Measurements from ENCODE around the gene OVOL1. TPM values are rescaled to one million over a fixed set of nuclear protein-coding genes. Genes with fewer than 3 reads are reported as not detected.
A peak's percentile ranks its signal among the peaks of the same experiment; 100 is the strongest.

OVOL1 gene
- total RNA-seq, 1 donor from 2014 or later: 4.7 TPM

DNA sequence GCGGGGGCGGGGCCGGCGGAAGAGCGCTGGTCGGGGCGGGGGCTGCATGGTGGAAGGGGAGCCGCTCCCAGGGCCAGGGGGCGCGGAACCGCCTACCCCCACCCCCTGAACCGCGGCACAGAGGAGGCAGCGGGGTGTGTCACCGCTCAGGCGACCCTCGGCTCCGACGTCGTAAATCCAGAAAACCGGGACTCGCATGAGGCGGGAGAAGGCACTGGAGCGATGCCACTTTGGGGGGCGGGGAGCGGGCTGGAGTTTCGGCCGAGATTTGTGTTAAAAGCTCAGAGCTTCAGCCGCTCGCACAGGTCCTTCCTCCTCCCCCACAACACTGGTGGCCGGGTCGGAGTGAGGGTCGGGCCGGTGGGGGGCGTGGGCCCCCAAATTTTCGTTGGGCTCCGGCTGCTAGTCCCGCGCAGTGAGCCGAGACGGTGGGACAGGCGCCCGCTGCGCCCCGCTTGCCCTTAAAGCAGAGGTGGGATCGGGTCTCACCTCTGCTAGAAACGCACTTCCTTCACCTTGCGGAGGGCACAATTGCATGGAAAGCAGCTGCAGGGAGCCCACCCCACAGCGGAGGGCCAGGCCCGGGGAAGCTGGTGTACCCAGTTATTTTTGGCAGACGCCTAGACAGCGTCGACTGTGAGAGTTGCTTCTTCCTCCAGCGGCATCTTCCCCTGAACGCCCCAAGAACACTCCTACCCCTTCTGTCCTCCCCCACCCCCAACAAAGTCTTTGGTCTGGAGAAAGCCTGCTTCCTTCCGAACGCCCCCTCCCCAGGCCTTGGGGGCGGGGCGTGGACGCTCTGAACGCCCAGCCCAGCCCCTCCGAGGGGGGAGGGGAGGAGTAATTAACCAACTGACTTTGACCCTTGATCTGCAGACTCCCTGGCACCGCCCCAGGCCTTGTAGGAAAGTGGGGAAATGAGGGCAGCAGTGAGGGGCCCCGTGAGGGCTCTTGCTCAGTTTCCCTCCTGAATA is 1.1 kb downstream of the OVOL1 start:
- H3K27me3 Mint-ChIP-seq (ENCODE audit: low read depth): peaks cover 60% of the 10 kb centered on the region
- TF ChIP-seq, protein P1, sequence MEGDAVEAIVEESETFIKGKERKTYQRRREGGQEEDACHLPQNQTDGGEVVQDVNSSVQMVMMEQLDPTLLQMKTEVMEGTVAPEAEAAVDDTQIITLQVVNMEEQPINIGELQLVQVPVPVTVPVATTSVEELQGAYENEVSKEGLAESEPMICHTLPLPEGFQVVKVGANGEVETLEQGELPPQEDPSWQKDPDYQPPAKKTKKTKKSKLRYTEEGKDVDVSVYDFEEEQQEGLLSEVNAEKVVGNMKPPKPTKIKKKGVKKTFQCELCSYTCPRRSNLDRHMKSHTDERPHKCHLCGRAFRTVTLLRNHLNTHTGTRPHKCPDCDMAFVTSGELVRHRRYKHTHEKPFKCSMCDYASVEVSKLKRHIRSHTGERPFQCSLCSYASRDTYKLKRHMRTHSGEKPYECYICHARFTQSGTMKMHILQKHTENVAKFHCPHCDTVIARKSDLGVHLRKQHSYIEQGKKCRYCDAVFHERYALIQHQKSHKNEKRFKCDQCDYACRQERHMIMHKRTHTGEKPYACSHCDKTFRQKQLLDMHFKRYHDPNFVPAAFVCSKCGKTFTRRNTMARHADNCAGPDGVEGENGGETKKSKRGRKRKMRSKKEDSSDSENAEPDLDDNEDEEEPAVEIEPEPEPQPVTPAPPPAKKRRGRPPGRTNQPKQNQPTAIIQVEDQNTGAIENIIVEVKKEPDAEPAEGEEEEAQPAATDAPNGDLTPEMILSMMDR (IDR thresholded peaks at IDR 0.05; ENCODE audit: unreplicated experiment): no peak
- peak overlapping the region; percentile 76 for H3K4me3 Mint-ChIP-seq
- peak overlapping the region; percentile 66 for H3K27ac Mint-ChIP-seq
- no peaks in the 10 kb centered on the region for H3K9me3 Mint-ChIP-seq
- peaks cover 32% of the 10 kb centered on the region for H3K4me1 Mint-ChIP-seq
- DNase-seq (ENCODE audit: low spot score in 2 of 2, unreplicated experiment in 2 of 2): no peak
- no peaks in the 10 kb centered on the region for H3K36me3 Mint-ChIP-seq

DNA sequence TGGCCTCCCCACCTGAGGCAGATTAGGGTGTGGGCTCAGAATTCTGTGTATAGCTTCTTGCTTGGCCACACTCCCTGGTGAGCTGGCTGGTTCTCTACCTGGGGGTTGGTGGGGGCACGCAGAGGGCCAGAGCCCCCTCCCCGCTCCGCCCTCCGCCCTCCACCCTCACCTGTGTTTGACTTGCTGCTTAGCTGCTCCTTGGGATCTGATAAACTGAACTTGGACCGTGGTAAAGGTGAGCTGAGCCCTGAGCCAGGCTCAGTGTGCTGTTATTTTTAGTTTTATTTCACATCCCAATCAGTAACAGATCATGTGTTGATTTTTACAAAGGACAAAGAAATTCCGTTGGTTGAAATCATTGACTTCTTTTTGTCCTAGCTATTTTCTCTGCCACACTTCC is 2.0 kb downstream of the OVOL1 start:
- peak overlapping the region; percentile 76 for H3K4me3 Mint-ChIP-seq
- peaks cover 55% of the 10 kb centered on the region for H3K27me3 Mint-ChIP-seq (ENCODE audit: low read depth)

DNA sequence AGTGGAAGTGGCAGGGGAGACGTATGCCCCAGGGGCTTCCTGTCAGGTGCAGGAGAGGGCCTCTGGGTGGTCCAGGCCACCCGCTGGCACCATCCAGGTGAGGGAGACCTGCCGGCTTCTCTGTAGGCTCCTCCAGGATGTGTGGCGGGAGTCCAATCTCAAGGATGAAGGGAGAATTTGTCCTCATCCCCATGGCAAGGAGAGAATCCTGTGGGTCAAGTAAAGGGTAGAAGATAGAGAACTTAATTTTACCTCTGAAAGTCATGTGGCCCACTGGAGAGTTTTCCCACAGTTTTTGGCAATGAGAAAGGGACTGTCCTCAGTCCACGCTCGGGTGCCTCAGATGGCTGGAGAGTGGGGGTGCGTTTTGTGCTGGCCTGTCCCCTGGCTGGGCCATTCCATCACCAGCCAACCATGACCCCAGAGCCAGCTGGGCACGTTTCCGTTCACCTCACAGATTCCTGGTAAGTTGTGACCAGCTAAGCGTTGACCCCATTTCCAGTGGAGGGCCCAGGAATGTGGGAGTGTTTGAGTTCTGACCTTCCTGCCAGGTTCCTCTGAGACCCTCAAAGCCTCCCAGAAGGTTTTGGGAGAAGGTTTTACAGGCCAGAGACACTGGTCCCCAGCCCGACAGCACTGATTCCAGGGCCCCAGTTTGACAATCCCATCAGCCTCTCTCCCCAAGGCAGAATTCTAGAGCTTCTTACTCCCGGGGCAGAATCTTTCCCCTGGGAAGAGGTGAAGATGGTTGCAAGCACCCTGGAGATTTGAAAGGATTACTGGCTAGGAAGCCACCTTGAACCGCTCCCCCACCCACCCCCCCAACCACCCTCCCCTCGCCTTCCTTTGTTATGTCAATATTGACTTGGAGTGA is 2.6 kb downstream of the OVOL1 start:
- DNase-seq (ENCODE audit: low spot score in 2 of 2, unreplicated experiment in 2 of 2): no peak
- Mint-ChIP-seq H3K27ac (no peak overlapping the region), H3K4me3 (peak overlapping the region; percentile 45), H3K36me3 (no peaks in the 10 kb centered on the region), H3K9me3 (no peaks in the 10 kb centered on the region), H3K4me1 (peaks cover 26% of the 10 kb centered on the region), H3K27me3 (ENCODE audit: low read depth) (peaks cover 49% of the 10 kb centered on the region)
- TF ChIP-seq, protein P1 (IDR thresholded peaks at IDR 0.05; ENCODE audit: unreplicated experiment): no peak

More for the DNA sequence above, 2.0 kb downstream of the OVOL1 start:
- TF ChIP-seq, protein P1 (IDR thresholded peaks at IDR 0.05; ENCODE audit: unreplicated experiment): no peak
- Mint-ChIP-seq H3K4me1 (peaks cover 31% of the 10 kb centered on the region), H3K9me3 (no peaks in the 10 kb centered on the region), H3K27ac (no peak overlapping the region), H3K36me3 (no peaks in the 10 kb centered on the region)
- DNase-seq (ENCODE audit: low spot score in 2 of 2, unreplicated experiment in 2 of 2): no peak

DNA sequence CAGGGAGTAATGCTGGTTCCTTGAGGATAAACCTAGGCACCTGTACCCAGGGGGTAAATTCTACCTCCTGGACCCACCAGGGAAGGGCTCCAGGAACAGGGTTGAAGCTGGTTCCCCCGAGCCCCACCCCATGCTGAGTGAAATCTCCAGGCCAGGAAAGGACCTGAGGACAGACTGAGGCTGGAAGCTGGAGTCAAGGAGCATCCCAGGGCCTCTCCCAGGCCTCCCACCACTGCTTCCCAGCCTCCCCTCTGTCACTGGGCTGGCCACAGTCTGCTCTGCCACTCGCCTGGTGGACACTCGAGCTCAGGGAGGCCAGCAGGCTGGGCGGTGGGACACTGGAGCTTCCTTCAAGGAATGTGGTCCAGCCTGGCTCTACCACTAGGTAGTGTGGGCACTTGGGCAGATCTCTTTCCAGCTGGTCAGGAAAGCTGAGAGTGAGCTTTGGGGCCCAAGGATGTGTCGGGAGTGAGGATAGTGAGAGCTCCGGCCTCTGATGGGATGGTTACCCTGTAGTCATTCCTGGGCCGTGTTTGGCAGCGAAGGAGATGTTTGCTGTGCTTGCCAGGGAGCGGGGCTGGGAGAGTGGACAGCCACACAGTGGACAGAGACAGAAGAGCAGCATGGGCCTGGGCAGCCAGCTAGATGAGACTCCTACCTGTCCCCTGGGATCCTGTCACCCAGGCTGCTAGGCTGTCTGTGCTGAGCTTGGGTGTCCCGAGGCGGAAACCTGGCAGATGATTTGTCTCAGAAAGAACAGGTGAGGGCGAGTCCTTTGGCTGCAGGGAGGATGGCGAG is 3.4 kb downstream of the OVOL1 start:
- Mint-ChIP-seq H3K27me3 (ENCODE audit: low read depth) (peaks cover 42% of the 10 kb centered on the region), H3K4me1 (peaks cover 23% of the 10 kb centered on the region), H3K4me3 (no peak overlapping the region), H3K36me3 (no peaks in the 10 kb centered on the region), H3K27ac (no peak overlapping the region), H3K9me3 (no peaks in the 10 kb centered on the region)
- TF ChIP-seq, protein P1 (IDR thresholded peaks at IDR 0.05; ENCODE audit: unreplicated experiment): no peak
- DNase-seq (ENCODE audit: low spot score in 2 of 2, unreplicated experiment in 2 of 2): no peak

Data from mesothelial cell of epicardium (in vitro differentiated cells).